Activated CD4-positive, alpha-beta memory T cell treated with anti-CD3 and anti-CD28 coated beads, Interleukin-2, amount 10 ng/mL, durations not matched to agents 7 days and 5 days (primary cell): Measurements from ENCODE around the gene ADIRF. TPM values are rescaled to one million over a fixed set of nuclear protein-coding genes. Genes with fewer than 3 reads are reported as not detected.
"Not testable (repeated sequence)": the region's sequence is repeated elsewhere in the genome, so short reads cannot be mapped to it uniquely, and the experiment has no call there.

Source experiments
- CTCF ChIA-PET: fragments of 350-600 bp; sonication (Branson Sonifier 250); formaldehyde crosslinking; loops from one replicate; lab custom pipeline; 2021; ENCODE audit warnings: antibody characterized with exemption, inconsistent platforms; lab: Charles Lee
- POLR2A ChIA-PET: fragments of 350-600 bp; sonication (Branson Sonifier 250); formaldehyde crosslinking; loops from one replicate; lab custom pipeline; 2021; ENCODE audit warnings: antibody characterized with exemption; lab: Charles Lee
- DNase-seq: peaks from one replicate; pipeline ENCODE4 v3.0.0-alpha.2; 2020
- H3K27ac Mint-ChIP-seq: one replicate; pipeline ENCODE4 v1.8.0; 2021; ENCODE audit warnings: mild to moderate bottlenecking, mixed read lengths
- H3K27me3 Mint-ChIP-seq: one replicate; pipeline ENCODE4 v1.8.0; 2021; ENCODE audit warnings: mixed read lengths
- H3K36me3 Mint-ChIP-seq: one replicate; pipeline ENCODE4 v1.8.0; 2021; ENCODE audit warnings: low read depth, mixed read lengths
- H3K4me1 Mint-ChIP-seq: one replicate; pipeline ENCODE4 v1.8.0; 2021; ENCODE audit warnings: mixed read lengths
- H3K4me3 Mint-ChIP-seq: one replicate; pipeline ENCODE4 v1.8.0; 2021; ENCODE audit warnings: mild to moderate bottlenecking, mixed read lengths
- H3K9me3 Mint-ChIP-seq: one replicate; pipeline ENCODE4 v1.8.0; 2021; ENCODE audit warnings: mixed read lengths
- total RNA-seq, 2 experiments: library from RNA; stranded (reverse); gene quantifications; one replicate each; pipeline ENCODE4 v1.2.3, GENCODE V29; 2021

The ADIRF gene
- total RNA-seq, 2 experiments from 2014 or later = not detected

- Mint-ChIP-seq H3K4me1 (peaks cover 25% of the 10 kb centered on the region), H3K27me3 (peaks cover 5% of the 10 kb centered on the region), H3K9me3 (peaks cover 16% of the 10 kb centered on the region), H3K36me3 (peaks cover 7% of the 10 kb centered on the region), H3K27ac (peak overlapping the region; percentile 92), H3K4me3 (no peak overlapping the region)
- CTCF ChIA-PET = interaction anchor here (0.7 to 2.0 kb wide), 3 partner anchors 9 to 15 kb away, joined by 3 to 6 read pairs (median 3); no protein-coding TSS in a partner anchor
- POLR2A ChIA-PET = interaction anchor here (1.2 kb wide), 1 partner anchor 9 kb away, joined by 3 read pairs; no protein-coding TSS in a partner anchor
- no peak for DNase-seq
Measured at GRCh38 chr10:86951184-86951761, 17.0 kb upstream of the ADIRF start.

- no peaks in the 10 kb centered on the region for H3K27me3 Mint-ChIP-seq
- H3K36me3 Mint-ChIP-seq = peaks cover 7% of the 10 kb centered on the region
- no peak for DNase-seq
Measured at GRCh38 chr10:86952106-86952505, 16.2 kb upstream of the ADIRF start.

GRCh38 chr10:86952697-86953096 is 15.6 kb upstream of the ADIRF start:
- POLR2A ChIA-PET, H3K27me3 Mint-ChIP-seq, H3K4me3 Mint-ChIP-seq, DNase-seq, H3K36me3 Mint-ChIP-seq, H3K27ac Mint-ChIP-seq: not testable (repeated sequence)
- H3K9me3 Mint-ChIP-seq = peaks cover 16% of the 10 kb centered on the region
- CTCF ChIA-PET = interaction anchor here (0.6 kb wide), 1 partner anchor 14 kb away, joined by 5 read pairs; no protein-coding TSS in a partner anchor
- peaks cover 21% of the 10 kb centered on the region for H3K4me1 Mint-ChIP-seq

More at GRCh38 chr10:86952106-86952505, 16.2 kb upstream of the ADIRF start:
- ChIA-PET CTCF (interaction anchor here (0.6 kb wide), 1 partner anchor 13 kb away, joined by 5 read pairs; no protein-coding TSS in a partner anchor), POLR2A (interaction anchor here (1.2 kb wide), 1 partner anchor 8 kb away, joined by 3 read pairs; no protein-coding TSS in a partner anchor)
- H3K4me3 Mint-ChIP-seq = no peak overlapping the region
- H3K9me3 Mint-ChIP-seq = peaks cover 16% of the 10 kb centered on the region
- peaks cover 21% of the 10 kb centered on the region for H3K4me1 Mint-ChIP-seq
- no peak overlapping the region for H3K27ac Mint-ChIP-seq

- Mint-ChIP-seq H3K4me3 (no peak overlapping the region), H3K9me3 (peaks cover 16% of the 10 kb centered on the region), H3K4me1 (peaks cover 15% of the 10 kb centered on the region), H3K27me3 (no peaks in the 10 kb centered on the region), H3K36me3 (peaks cover 7% of the 10 kb centered on the region), H3K27ac (no peak overlapping the region)
- CTCF ChIA-PET = interaction anchor here (0.6 to 1.9 kb wide), 3 partner anchors 10 to 15 kb away, joined by 3 to 5 read pairs (median 3); no protein-coding TSS in a partner anchor
- POLR2A ChIA-PET = interaction anchor here (1.1 kb wide), 1 partner anchor 17 kb away, joined by 4 read pairs; no protein-coding TSS in a partner anchor
- no peak for DNase-seq
Measured at GRCh38 chr10:86953747-86954680, 14.3 kb upstream of the ADIRF start.

GRCh38 chr10:86954681-86955500 is 13.4 kb upstream of the ADIRF start:
- no peaks in the 10 kb centered on the region for H3K27me3 Mint-ChIP-seq
- peaks cover 16% of the 10 kb centered on the region for H3K9me3 Mint-ChIP-seq
- CTCF ChIA-PET = interaction anchor here (0.6 to 1.9 kb wide), 3 partner anchors 11 to 16 kb away, joined by 3 to 5 read pairs (median 3); no protein-coding TSS in a partner anchor
- peaks cover 7% of the 10 kb centered on the region for H3K36me3 Mint-ChIP-seq
- no peak overlapping the region for H3K4me3 Mint-ChIP-seq
- POLR2A ChIA-PET = interaction anchor here (1.1 to 1.4 kb wide), 2 partner anchors 12 to 16 kb away, joined by 3 to 4 read pairs; no protein-coding TSS in a partner anchor
- no peak for DNase-seq
- peaks cover 12% of the 10 kb centered on the region for H3K4me1 Mint-ChIP-seq
- H3K27ac Mint-ChIP-seq = no peak overlapping the region

GRCh38 chr10:86955501-86956194 is 12.6 kb upstream of the ADIRF start:
- H3K4me1 Mint-ChIP-seq = peaks cover 10% of the 10 kb centered on the region
- H3K27ac Mint-ChIP-seq = no peak overlapping the region
- no peak for DNase-seq
- H3K4me3 Mint-ChIP-seq = no peak overlapping the region
- ChIA-PET POLR2A (interaction anchor here (1.1 to 1.4 kb wide), 2 partner anchors 13 to 15 kb away, joined by 3 to 4 read pairs; no protein-coding TSS in a partner anchor), CTCF (no interaction called here)
- no peaks in the 10 kb centered on the region for H3K27me3 Mint-ChIP-seq
- H3K9me3 Mint-ChIP-seq = peaks cover 14% of the 10 kb centered on the region
- H3K36me3 Mint-ChIP-seq = peaks cover 2% of the 10 kb centered on the region

GRCh38 chr10:86956195-86956847 is 12.0 kb upstream of the ADIRF start:
- H3K4me1 Mint-ChIP-seq = peaks cover 3% of the 10 kb centered on the region
- DNase-seq = no peak
- POLR2A ChIA-PET = interaction anchor here (1.0 to 1.4 kb wide), 2 partner anchors 10 to 14 kb away, joined by 3 to 4 read pairs; no protein-coding TSS in a partner anchor

GRCh38 chr10:86956848-86957448 is 11.3 kb upstream of the ADIRF start:
- Mint-ChIP-seq H3K4me3 (no peak overlapping the region), H3K36me3 (peaks cover 1% of the 10 kb centered on the region), H3K4me1 (peaks cover 3% of the 10 kb centered on the region), H3K27ac (no peak overlapping the region), H3K9me3 (peaks cover 10% of the 10 kb centered on the region), H3K27me3 (no peaks in the 10 kb centered on the region)
- ChIA-PET CTCF (interaction anchor here (1.3 kb wide), 1 partner anchor 17 kb away, joined by 8 read pairs; no protein-coding TSS in a partner anchor), POLR2A (interaction anchor here (1.0 kb wide), 1 partner anchor 9 kb away, joined by 4 read pairs; no protein-coding TSS in a partner anchor)
- no peak for DNase-seq

More at GRCh38 chr10:86956195-86956847, 12.0 kb upstream of the ADIRF start:
- H3K4me3 Mint-ChIP-seq = no peak overlapping the region
- no peaks in the 10 kb centered on the region for H3K27me3 Mint-ChIP-seq
- no peak overlapping the region for H3K27ac Mint-ChIP-seq
- H3K36me3 Mint-ChIP-seq = peaks cover 2% of the 10 kb centered on the region
- CTCF ChIA-PET = interaction anchor here (1.3 kb wide), 1 partner anchor 17 kb away, joined by 8 read pairs; no protein-coding TSS in a partner anchor
- peaks cover 13% of the 10 kb centered on the region for H3K9me3 Mint-ChIP-seq

GRCh38 chr10:86957471-86958115 is 10.7 kb upstream of the ADIRF start, which contains the start of gene MMRN2:
MMRN2 (minus strand) TSS chr10:86957615; CDS start chr10:86957541, 74 bp downstream.
- POLR2A ChIA-PET = interaction anchor here (1.0 kb wide), 1 partner anchor 9 kb away, joined by 4 read pairs; no protein-coding TSS in a partner anchor
- Mint-ChIP-seq H3K9me3 (peaks cover 3% of the 10 kb centered on the region), H3K4me3 (no peak within 1 kb of the TSS), H3K36me3 (no peaks in the 10 kb centered on the region), H3K27me3 (no peaks in the 10 kb centered on the region), H3K27ac (no peak within 1 kb of the TSS), H3K4me1 (peaks cover 3% of the 10 kb centered on the region)
- no peak for DNase-seq
- CTCF ChIA-PET = interaction anchor here (1.0 to 1.3 kb wide), 2 partner anchors 9 to 18 kb away, joined by 4 to 8 read pairs; no protein-coding TSS in a partner anchor
